Erythroblast (primary cell): ENCODE results near the gene UFC1.

ENCODE experiments used
- GATA1 ChIP-seq: IDR thresholded peaks from 2 replicates; pipeline ENCODE4 v1.6.1; 2011; ENCODE audit warnings: low read depth, mild to moderate bottlenecking, control low read depth, low read length, moderate library complexity
- POLR2A ChIP-seq: IDR thresholded peaks from 2 replicates; pipeline ENCODE4 v1.6.1; 2011; ENCODE audit warnings: mild to moderate bottlenecking, low read length

DNA sequence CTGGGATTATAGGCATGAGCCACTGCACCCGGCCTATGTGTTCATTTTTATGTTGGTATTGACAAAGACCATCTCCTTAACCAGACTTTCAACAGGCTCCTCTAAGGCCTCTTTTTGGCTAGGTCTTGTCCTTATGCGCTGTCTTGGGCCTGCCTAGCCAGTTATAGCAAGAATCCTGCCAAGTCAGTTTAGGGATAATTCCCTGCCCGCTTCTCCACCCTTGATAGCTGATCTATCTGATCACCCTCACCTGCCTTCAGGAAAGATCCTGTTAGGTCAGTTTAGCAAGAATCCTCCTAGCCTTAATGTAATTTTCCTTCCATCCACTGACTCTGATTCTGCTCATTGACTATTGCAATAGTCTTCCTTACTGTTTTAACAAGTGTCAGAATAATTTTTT, 25.9 kb downstream of the UFC1 start:
- TF ChIP-seq POLR2A (no peak), GATA1 (no peak)
